Muscle layer of colon (tissue), 2 donors: ENCODE measurements around the gene STX18.
"Not testable (repeated sequence)": the region's sequence is repeated elsewhere in the genome, so short reads cannot be mapped to it uniquely, and the experiment has no call there.

Experiments
- H3K27ac ChIP-seq: one replicate; pipeline ENCODE4 v1.7.0; 2013; ENCODE audit warnings: low read depth, mild to moderate bottlenecking, low read length, moderate library complexity
- H3K27me3 ChIP-seq, 2 donors: one replicate each; pipeline ENCODE4 v1.7.0; 2013; ENCODE audit warnings: low read length in 2 of 2, mild to moderate bottlenecking in 2 of 2; ENCODE audit not compliant: insufficient read depth in 2 of 2, control insufficient read depth in 1 of 2
- H3K36me3 ChIP-seq: one replicate; pipeline ENCODE4 v1.7.0; 2013; ENCODE audit warnings: mild to moderate bottlenecking, low read length; ENCODE audit not compliant: insufficient read depth
- H3K4me1 ChIP-seq: one replicate; pipeline ENCODE4 v1.7.0; 2013; ENCODE audit warnings: mild to moderate bottlenecking, low read length; ENCODE audit not compliant: insufficient read depth
- H3K4me3 ChIP-seq, 2 donors: one replicate each; pipeline ENCODE4 v1.7.0; 2013; ENCODE audit warnings: low read length in 2 of 2, low read depth in 1 of 2, mild to moderate bottlenecking in 1 of 2, moderate library complexity in 1 of 2
- H3K9ac ChIP-seq: one replicate; pipeline ENCODE4 v1.7.0; 2013; ENCODE audit warnings: low read length
- H3K9me3 ChIP-seq: one replicate; pipeline ENCODE4 v1.7.0; 2013; ENCODE audit warnings: mild to moderate bottlenecking, low read length
- donor health status: abdominal sarcoma.
- donor health status: Adenocarcinoma of cecum.

Gene STX18

DNA sequence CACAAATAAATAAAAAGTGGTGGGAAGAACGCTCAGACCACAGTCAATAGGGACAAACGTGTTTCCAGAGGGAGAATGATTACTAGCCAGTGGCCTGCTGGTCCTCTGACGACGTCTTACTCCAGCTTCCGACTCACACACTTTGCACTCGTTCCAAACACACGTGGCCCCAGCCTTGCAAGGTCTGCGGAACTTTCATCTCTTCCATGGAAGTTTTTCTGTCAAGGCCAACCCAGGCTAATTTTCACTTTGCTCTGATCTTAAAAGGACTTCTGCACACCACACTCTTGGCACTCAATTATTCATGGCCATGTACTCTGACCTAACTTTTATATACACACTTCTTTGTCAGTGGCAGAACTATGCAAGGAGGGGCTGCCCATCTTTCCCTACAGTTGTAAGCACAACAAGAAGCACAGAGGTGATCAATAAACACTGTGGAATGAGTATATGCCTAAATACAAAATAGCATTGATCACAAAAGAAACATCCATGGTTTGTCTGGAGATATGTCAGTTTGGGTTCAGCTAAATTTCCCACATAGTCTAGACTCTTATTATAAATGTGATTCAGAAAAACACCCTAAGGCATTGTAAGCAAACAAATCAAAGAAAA lies 69.4 kb downstream of the STX18 start:
- Histone ChIP-seq H3K4me3 (no peak overlapping the region), H3K27ac (no peak overlapping the region), H3K36me3 (peaks cover 30% of the 10 kb centered on the region), H3K27me3 (no peaks in the 10 kb centered on the region), H3K9ac (no peak overlapping the region), H3K4me1 (no peaks in the 10 kb centered on the region), H3K9me3 (no peaks in the 10 kb centered on the region)

DNA sequence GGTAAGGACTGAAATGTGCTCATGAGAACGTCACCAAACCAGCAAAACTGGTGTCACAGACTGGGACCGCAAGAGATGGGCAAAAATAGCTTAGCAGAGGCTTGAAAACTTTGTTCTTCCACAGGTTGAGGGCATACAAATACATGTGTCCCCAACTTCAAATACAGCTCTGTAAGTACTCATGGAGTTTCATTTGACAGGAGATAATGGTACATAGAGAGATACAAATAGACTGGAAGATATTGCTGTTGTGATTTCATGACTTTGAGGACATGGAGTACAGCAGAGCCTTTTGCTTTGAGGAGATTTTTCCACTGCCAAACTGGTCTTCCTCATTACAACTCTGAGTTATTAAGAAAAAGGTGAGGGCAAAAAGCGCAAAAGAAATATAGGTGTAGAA lies 70.7 kb downstream of the STX18 start:
- Histone ChIP-seq H3K9me3 (no peaks in the 10 kb centered on the region), H3K27ac (no peak overlapping the region), H3K36me3 (peaks cover 38% of the 10 kb centered on the region), H3K27me3 (no peaks in the 10 kb centered on the region), H3K4me1 (no peaks in the 10 kb centered on the region), H3K9ac (no peak overlapping the region), H3K4me3 (no peak overlapping the region)

DNA sequence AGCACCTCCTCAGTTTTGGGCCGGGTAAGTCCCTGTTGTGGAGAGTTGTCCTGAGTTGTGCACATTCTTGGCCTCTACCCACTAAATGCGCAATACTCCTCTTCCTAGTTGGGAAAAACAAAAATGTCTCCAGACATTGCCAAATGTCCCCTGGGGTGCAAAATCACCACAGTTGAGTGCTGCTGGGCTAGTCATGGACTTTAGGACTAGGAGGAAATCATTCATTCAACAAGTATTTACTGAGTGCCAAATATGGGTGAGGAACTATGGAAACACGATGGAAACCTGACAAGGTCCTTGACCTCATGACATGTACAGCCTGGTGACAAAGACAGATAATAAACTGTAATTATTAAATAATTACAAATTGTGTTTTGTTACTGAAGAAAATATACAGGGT lies 71.6 kb downstream of the STX18 start:
- H3K9me3 ChIP-seq, result no peaks in the 10 kb centered on the region
- H3K36me3 ChIP-seq, result peaks cover 48% of the 10 kb centered on the region
- no peaks in the 10 kb centered on the region for H3K27me3 ChIP-seq
- H3K4me1 ChIP-seq, result no peaks in the 10 kb centered on the region
- H3K27ac ChIP-seq, result no peak overlapping the region
- no peak overlapping the region for H3K9ac ChIP-seq
- no peak overlapping the region for H3K4me3 ChIP-seq

DNA sequence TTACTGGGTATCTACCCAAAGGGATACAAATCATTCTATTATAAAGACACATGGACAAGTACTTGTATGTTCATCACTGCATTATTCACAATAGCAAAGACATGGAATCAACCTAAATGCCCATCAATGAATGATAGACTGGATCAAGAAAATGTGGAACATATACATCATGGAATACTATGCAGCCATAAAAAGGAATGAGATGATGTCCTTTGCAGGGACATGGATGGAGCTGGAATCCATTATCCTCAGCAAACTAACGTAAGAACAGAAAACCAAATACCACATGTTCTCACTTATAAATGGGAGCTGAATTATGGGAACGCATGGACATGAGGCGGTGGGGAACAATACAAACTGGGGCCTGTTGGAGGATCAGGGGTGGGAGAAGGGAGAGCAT lies 76.6 kb downstream of the STX18 start:
- H3K36me3 ChIP-seq, result peaks cover 38% of the 10 kb centered on the region
- H3K9ac ChIP-seq, H3K9me3 ChIP-seq, H3K4me1 ChIP-seq, H3K27me3 ChIP-seq, H3K27ac ChIP-seq, H3K4me3 ChIP-seq: not testable (repeated sequence)

DNA sequence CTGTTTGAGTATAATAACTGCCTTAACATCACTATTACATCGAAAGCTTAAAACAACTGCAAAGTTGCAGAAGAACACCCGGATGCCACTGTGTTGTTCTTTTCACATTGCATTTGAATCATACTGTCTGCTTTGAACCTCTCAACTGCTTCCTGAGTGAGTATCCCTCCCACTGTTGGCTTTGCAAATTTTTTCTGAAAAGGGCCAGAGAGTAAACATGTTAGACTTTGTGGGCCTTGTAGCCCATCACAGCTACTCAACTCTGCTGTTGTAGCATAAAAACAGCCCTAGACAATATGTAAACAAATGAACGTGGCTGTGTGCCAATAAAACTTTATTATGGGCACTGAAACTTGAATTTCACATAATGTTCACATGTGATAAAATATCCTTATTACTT lies 78.9 kb downstream of the STX18 start:
- Histone ChIP-seq H3K27ac (no peak overlapping the region), H3K27me3 (no peaks in the 10 kb centered on the region), H3K4me1 (no peaks in the 10 kb centered on the region), H3K4me3 (no peak overlapping the region), H3K9ac (no peak overlapping the region), H3K36me3 (peaks cover 40% of the 10 kb centered on the region), H3K9me3 (no peaks in the 10 kb centered on the region)

DNA sequence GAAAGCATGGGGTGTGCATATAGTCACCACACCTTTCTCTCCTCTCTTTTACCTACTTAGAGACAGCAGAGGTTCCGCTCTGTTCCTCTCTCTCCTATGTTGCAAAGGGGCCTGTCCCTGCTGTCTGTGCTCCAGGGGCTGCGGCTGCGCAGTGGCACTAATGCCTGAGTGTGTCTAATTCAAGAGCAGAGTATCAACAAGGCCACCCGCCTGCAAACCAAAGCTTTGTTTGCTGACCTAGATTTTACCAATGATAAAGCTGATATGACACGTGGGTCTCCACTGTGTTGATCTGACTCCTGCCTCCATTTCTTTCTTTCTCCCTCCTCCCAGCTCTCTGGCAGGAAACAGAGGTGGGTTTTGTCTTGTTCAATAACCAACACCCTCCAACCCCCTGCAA lies 80.0 kb downstream of the STX18 start:
- no peaks in the 10 kb centered on the region for H3K27me3 ChIP-seq
- H3K27ac ChIP-seq, result no peak overlapping the region
- no peak overlapping the region for H3K9ac ChIP-seq
- H3K36me3 ChIP-seq, result peaks cover 42% of the 10 kb centered on the region
- no peaks in the 10 kb centered on the region for H3K9me3 ChIP-seq
- H3K4me1 ChIP-seq, result no peaks in the 10 kb centered on the region
- H3K4me3 ChIP-seq, result no peak overlapping the region

DNA sequence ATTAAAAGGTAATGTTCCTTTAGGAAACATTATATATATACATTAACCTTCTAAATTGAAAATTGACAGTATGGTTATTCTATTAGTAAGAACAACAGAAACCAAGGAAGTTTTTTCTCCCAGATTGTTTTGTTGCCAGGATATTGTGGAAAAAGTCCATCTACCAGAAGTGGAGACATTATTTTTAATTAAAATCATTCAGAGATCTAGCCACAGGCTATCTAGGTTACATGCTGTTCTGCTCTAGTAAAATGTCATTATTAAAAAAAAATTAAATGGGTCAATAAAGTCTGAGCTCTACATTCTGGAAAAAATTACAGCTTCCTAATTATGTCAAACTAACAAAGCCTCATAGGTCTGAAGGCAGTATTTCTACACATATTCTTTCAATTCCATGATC lies 80.7 kb downstream of the STX18 start:
- no peak overlapping the region for H3K9ac ChIP-seq
- H3K27ac ChIP-seq, result no peak overlapping the region
- no peak overlapping the region for H3K4me3 ChIP-seq
- no peaks in the 10 kb centered on the region for H3K9me3 ChIP-seq
- peaks cover 45% of the 10 kb centered on the region for H3K36me3 ChIP-seq
- no peaks in the 10 kb centered on the region for H3K4me1 ChIP-seq
- H3K27me3 ChIP-seq, result no peaks in the 10 kb centered on the region

DNA sequence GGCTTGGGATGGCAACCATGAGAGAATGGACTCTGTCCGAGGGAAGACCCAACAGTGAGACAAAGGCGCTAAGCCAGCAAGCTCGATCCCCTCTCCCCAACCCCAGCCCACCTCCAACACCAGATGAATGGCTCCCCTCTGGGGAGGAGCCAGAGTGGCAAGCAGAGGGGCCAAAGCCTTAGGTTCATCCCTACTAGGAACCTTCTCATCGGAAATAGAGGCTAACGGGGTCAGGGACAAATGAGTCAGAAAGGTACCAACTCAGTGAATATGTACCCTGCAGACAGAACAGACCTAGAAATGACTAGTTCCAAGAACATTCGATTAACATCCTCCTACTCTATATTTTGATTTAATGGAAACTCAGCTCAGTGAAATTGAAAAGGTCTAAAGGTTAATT lies 81.1 kb downstream of the STX18 start:
- no peak overlapping the region for H3K4me3 ChIP-seq
- H3K4me1 ChIP-seq, result no peaks in the 10 kb centered on the region
- peaks cover 45% of the 10 kb centered on the region for H3K36me3 ChIP-seq
- H3K9me3 ChIP-seq, result no peaks in the 10 kb centered on the region
- H3K27me3 ChIP-seq, result no peaks in the 10 kb centered on the region
- H3K9ac ChIP-seq, result no peak overlapping the region
- no peak overlapping the region for H3K27ac ChIP-seq

DNA sequence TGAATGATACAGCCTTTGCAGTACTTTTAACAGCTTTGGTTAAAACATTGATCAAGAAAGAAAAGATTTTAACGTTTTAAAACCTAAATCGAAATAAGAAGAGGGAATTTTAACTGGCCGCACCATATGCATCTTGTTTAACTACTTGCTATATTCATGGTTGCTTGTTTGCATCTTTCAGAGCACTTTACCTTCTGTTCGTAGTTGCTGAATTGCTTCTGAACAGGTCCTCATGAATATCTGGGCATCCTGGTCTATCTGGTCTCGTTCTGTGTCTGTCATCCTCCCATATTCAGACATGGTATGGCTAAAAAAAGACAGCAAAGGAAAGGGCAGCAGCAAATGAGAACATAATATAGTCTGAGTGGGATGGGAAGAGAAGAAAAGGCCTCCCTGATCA lies 82.7 kb downstream of the STX18 start:
- no peaks in the 10 kb centered on the region for H3K9me3 ChIP-seq
- H3K27ac ChIP-seq, result no peak overlapping the region
- no peak overlapping the region for H3K4me3 ChIP-seq
- no peaks in the 10 kb centered on the region for H3K4me1 ChIP-seq
- H3K9ac ChIP-seq, result no peak overlapping the region
- no peaks in the 10 kb centered on the region for H3K27me3 ChIP-seq
- peaks cover 45% of the 10 kb centered on the region for H3K36me3 ChIP-seq

DNA sequence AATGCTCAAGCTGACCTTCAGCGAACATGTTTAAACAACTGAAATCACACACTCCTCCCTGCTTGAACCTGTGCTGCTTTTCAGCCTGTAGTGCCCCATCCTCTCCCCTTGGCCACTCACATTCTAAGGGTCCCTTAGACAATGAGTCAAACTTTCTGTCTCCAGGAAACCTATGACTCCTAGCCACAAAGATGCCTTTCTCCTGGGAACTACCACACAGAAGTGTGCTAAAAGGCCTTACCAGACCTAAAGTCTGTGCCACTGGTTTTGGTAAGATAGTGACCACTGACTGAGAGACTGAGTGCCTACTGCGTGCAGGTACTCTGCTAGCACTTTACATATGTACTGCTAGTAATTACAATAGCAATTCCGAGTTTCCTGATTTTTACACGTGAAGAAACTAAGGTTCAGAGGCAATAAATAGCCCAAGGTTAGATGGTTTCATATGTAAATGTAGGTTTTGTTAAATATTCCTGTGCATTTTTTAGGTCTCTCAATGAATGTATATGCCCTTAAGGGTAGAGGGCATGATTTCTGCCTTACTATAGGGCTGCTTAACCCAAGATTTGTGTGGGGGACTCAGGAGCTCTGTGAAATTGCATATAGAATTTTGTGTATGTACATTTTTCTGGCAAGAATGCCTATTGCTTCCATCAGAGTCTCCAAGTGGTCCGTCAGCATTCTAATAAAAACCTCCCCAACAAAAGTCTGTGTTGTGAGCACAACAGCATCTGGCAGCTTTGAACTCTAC lies 83.9 kb downstream of the STX18 start:
- Histone ChIP-seq H3K4me1 (no peaks in the 10 kb centered on the region), H3K9ac (no peak overlapping the region), H3K4me3 (no peak overlapping the region), H3K36me3 (peaks cover 51% of the 10 kb centered on the region), H3K9me3 (no peaks in the 10 kb centered on the region), H3K27ac (no peak overlapping the region), H3K27me3 (no peaks in the 10 kb centered on the region)

DNA sequence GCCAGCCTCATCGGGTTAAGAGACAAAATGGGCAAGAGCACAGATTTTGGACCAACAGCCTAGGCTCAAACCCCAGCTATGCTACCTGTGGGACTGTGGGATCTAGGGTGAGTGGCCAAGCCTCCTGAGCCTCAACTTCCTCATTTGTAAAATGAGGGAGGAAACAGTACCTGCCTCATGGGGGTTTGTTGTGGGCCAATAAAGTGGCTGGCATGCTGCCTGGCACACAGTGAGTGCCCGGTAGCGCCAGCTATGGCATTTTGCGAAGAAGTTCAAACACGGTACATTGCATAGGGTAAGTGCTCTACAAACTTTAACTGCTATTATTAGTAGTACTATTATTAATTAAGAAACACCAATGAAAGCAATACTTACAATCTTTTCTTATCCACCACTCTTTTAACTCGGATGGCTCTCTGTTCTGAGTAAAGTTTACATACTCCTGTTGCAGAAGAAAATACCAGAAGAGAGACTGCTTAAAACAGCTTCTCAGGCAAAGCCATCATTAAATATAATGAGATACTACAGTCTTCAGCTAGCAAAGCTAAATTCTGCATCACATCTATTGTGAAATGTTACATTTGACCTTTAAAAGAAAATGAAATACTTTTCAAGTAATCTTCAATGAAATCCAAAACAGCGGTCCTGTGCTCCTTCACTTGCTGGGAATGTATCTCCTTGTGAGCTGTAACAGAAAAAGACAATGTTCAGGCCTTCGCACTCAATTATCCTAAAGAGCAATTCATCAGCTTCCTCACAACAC lies 84.9 kb downstream of the STX18 start:
- Histone ChIP-seq H3K9me3 (no peaks in the 10 kb centered on the region), H3K4me1 (no peaks in the 10 kb centered on the region), H3K27ac (no peak overlapping the region), H3K4me3 (no peak overlapping the region), H3K36me3 (peaks cover 52% of the 10 kb centered on the region), H3K9ac (no peak overlapping the region), H3K27me3 (no peaks in the 10 kb centered on the region)
